Neural cell (in vitro differentiated cells): ENCODE results near the gene HERPUD2. TPM values are rescaled to one million over a fixed set of nuclear protein-coding genes. Genes with fewer than 3 reads are reported as not detected.

Experiments used
- H2AFZ ChIP-seq: fragments of 200-600, 300-800 bp; sonication (generic), shearing (Covaris generic); 2 replicates; pipeline ENCODE4 v1.6.0; 2014; ENCODE audit warnings: low read depth, mild to moderate bottlenecking, antibody characterized with exemption, low read length, moderate library complexity
- H3F3A ChIP-seq: fragments of 200-600 bp; shearing (Covaris generic); 2 replicates; pipeline ENCODE4 v1.6.1; 2016; ENCODE audit warnings: mild to moderate bottlenecking, moderate library complexity, mixed read lengths, antibody characterized with exemption, low read length; ENCODE audit not compliant: insufficient read depth, poor library complexity, severe bottlenecking
- H3K27ac ChIP-seq: fragments of 200-600, 300-800 bp; sonication (generic), shearing (Covaris generic); 2 replicates; pipeline ENCODE4 v1.5.1; 2014; ENCODE audit warnings: mild to moderate bottlenecking, low read length, moderate library complexity
- H3K27me3 ChIP-seq: fragments of 300-800, 200-600 bp; sonication (generic), shearing (Covaris generic); 2 replicates; pipeline ENCODE4 v1.6.0; 2014; ENCODE audit warnings: mild to moderate bottlenecking, low read depth, low read length, moderate library complexity; ENCODE audit not compliant: insufficient read depth
- H3K36me3 ChIP-seq: fragments of 300-800, 200-600 bp; sonication (generic), shearing (Covaris generic); 2 replicates; pipeline ENCODE4 v1.5.1; 2014; ENCODE audit warnings: mild to moderate bottlenecking, antibody characterized with exemption, low read length, moderate library complexity; ENCODE audit not compliant: insufficient read depth
- H3K4me2 ChIP-seq: fragments of 300-800, 200-600 bp; sonication (generic), shearing (Covaris generic); 2 replicates; pipeline ENCODE4 v1.6.0; 2014; ENCODE audit warnings: mild to moderate bottlenecking, low read length
- H3K4me3 ChIP-seq: fragments of 300-800, 200-600 bp; sonication (generic), shearing (Covaris generic); 2 replicates; pipeline ENCODE4 v1.5.1; 2014; ENCODE audit warnings: mild to moderate bottlenecking, low read length, moderate library complexity
- H3K79me2 ChIP-seq: fragments of 200-600 bp; shearing (Covaris generic); replicated peaks from 2 replicates; pipeline ENCODE4 v1.6.0; 2014; ENCODE audit warnings: mild to moderate bottlenecking, low read length, moderate library complexity; ENCODE audit not compliant: insufficient read depth
- H3K9ac ChIP-seq: fragments of 300-800, 200-600 bp; sonication (generic), shearing (Covaris generic); 2 replicates; pipeline ENCODE4 v1.6.1; 2016; ENCODE audit warnings: mild to moderate bottlenecking, low read length, mixed read lengths
- H3K9me2 ChIP-seq: fragments of 200-600 bp; shearing (Covaris generic); 2 replicates; pipeline ENCODE4 v1.6.1; 2016; ENCODE audit warnings: mild to moderate bottlenecking, low read length, mixed read lengths; ENCODE audit not compliant: insufficient read depth
- H3K9me3 ChIP-seq: fragments of 200-600, 300-800 bp; sonication (generic), shearing (Covaris generic); 2 replicates; pipeline ENCODE4 v1.6.1; 2016; ENCODE audit warnings: mild to moderate bottlenecking, mixed run types, low read length, moderate library complexity, mixed read lengths
- H4K20me1 ChIP-seq: fragments of 200-600 bp; shearing (Covaris generic); 2 replicates; pipeline ENCODE4 v1.6.1; 2016; ENCODE audit warnings: mild to moderate bottlenecking, mixed run types; ENCODE audit not compliant: insufficient read depth
- CTCF ChIP-seq: fragments of 450-650 bp; IDR thresholded peaks from 2 replicates; pipeline ENCODE4 v1.5.1; 2014; ENCODE audit warnings: antibody characterized with exemption, mild to moderate bottlenecking, moderate library complexity; ENCODE audit not compliant: poor library complexity, severe bottlenecking
- EP300 ChIP-seq: fragments of 450-650 bp; conservative IDR thresholded peaks from 2 replicates; pipeline ENCODE4 v1.6.1; 2014; ENCODE audit warnings: antibody characterized with exemption, mild to moderate bottlenecking, moderate library complexity; ENCODE audit not compliant: poor library complexity, severe bottlenecking
- EZH2 ChIP-seq: fragments of 200-600, 300-800 bp; shearing (Covaris generic), sonication (generic); IDR thresholded peaks from 2 replicates; pipeline ENCODE4 v1.6.1; 2014; ENCODE audit warnings: antibody characterized with exemption, low read length, borderline replicate concordance, mild to moderate bottlenecking; ENCODE audit not compliant: insufficient read depth, poor library complexity, severe bottlenecking
- MXI1 ChIP-seq: fragments of 450-650 bp; conservative IDR thresholded peaks from 2 replicates; pipeline ENCODE4 v1.6.1; 2014; ENCODE audit warnings: antibody characterized with exemption, mild to moderate bottlenecking; ENCODE audit not compliant: poor library complexity, severe bottlenecking
- POLR2AphosphoS5 ChIP-seq: IDR thresholded peaks from 2 replicates; pipeline ENCODE4 v1.6.1; 2012
- RAD21 ChIP-seq: fragments of 450-650 bp; conservative IDR thresholded peaks from 2 replicates; pipeline ENCODE4 v1.6.1; 2014; ENCODE audit warnings: antibody characterized with exemption, mild to moderate bottlenecking, moderate library complexity
- REST ChIP-seq: IDR thresholded peaks from 2 replicates; pipeline ENCODE4 v1.6.1; 2012; ENCODE audit warnings: borderline replicate concordance
- SMC3 ChIP-seq: fragments of 450-650 bp; conservative IDR thresholded peaks from 2 replicates; pipeline ENCODE4 v1.6.1; 2014; ENCODE audit warnings: antibody characterized with exemption, mild to moderate bottlenecking, moderate library complexity; ENCODE audit not compliant: poor library complexity
- TAF1 ChIP-seq: IDR thresholded peaks from 2 replicates; pipeline ENCODE4 v1.6.1; 2012; ENCODE audit warnings: low read depth
- polyA plus RNA-seq: library from polyadenylated mRNA; depleted of rRNA; stranded (reverse); fragments of >200 nt; gene quantifications from 2 replicates; pipeline ENCODE4 v1.2.3, GENCODE V29; 2014

Gene HERPUD2
- polyA plus RNA-seq, 1 donor from 2014 or later: 16.7 TPM

GRCh38 chr7:35681231-35682029 is 13.5 kb downstream of the HERPUD2 start:
- Histone ChIP-seq H3K27me3 (no peaks in the 10 kb centered on the region), H3K9me3 (no peaks in the 10 kb centered on the region), H3K4me2 (no peak overlapping the region), H3F3A (no peaks in the 10 kb centered on the region), H3K36me3 (no peaks in the 10 kb centered on the region), H4K20me1 (no peaks in the 10 kb centered on the region), H3K79me2 (peaks cover 51% of the 10 kb centered on the region), H3K9me2 (no peaks in the 10 kb centered on the region), H3K27ac (no peak overlapping the region), H3K9ac (no peak overlapping the region), H2AFZ (no peak overlapping the region), H3K4me3 (no peak overlapping the region)
- no peak for TF ChIP-seq SMC3
- TF ChIP-seq EZH2: no peak
- TF ChIP-seq MXI1: no peak
- TF ChIP-seq TAF1: no peak
- TF ChIP-seq CTCF: no peak
- no peak for TF ChIP-seq POLR2AphosphoS5
- TF ChIP-seq RAD21: no peak
- TF ChIP-seq REST: no peak
- TF ChIP-seq EP300: no peak

- no peaks in the 10 kb centered on the region for H3F3A ChIP-seq
- H3K36me3 ChIP-seq: no peaks in the 10 kb centered on the region
- H4K20me1 ChIP-seq: no peaks in the 10 kb centered on the region
- H2AFZ ChIP-seq: no peak overlapping the region
- no peaks in the 10 kb centered on the region for H3K27me3 ChIP-seq
- H3K4me3 ChIP-seq: no peak overlapping the region
- TF ChIP-seq RAD21: no peak
- no peak for TF ChIP-seq EZH2
- no peak for TF ChIP-seq SMC3
- TF ChIP-seq MXI1: no peak
- no peak for TF ChIP-seq CTCF
- no peak for TF ChIP-seq EP300
- no peak for TF ChIP-seq TAF1
- TF ChIP-seq REST: no peak
- TF ChIP-seq POLR2AphosphoS5: no peak
- H3K79me2 ChIP-seq: peaks cover 51% of the 10 kb centered on the region
- H3K9me3 ChIP-seq: no peaks in the 10 kb centered on the region
- H3K9me2 ChIP-seq: no peaks in the 10 kb centered on the region
- no peak overlapping the region for H3K9ac ChIP-seq
- no peak overlapping the region for H3K4me2 ChIP-seq
- no peak overlapping the region for H3K27ac ChIP-seq
Observed at GRCh38 chr7:35680403-35681013, 14.4 kb downstream of the HERPUD2 start.
